Activated CD4-positive, CD25-positive, alpha-beta regulatory T cell (primary cell): ENCODE data around the gene UNKL.

Experiments
- DNase-seq, 4 experiments: peaks; one replicate each; lab custom pipeline; 2025; lab: John Stamatoyannopoulos, UW

The UNKL gene

GRCh38 chr16:1325673-1326371 lies 88.7 kb downstream of the UNKL start:
- no peak for DNase-seq

GRCh38 chr16:1325261-1325660 lies 89.2 kb downstream of the UNKL start:
- no peak for DNase-seq

GRCh38 chr16:1324286-1324826 lies 90.1 kb downstream of the UNKL start:
- DNase-seq: no peak

DNA sequence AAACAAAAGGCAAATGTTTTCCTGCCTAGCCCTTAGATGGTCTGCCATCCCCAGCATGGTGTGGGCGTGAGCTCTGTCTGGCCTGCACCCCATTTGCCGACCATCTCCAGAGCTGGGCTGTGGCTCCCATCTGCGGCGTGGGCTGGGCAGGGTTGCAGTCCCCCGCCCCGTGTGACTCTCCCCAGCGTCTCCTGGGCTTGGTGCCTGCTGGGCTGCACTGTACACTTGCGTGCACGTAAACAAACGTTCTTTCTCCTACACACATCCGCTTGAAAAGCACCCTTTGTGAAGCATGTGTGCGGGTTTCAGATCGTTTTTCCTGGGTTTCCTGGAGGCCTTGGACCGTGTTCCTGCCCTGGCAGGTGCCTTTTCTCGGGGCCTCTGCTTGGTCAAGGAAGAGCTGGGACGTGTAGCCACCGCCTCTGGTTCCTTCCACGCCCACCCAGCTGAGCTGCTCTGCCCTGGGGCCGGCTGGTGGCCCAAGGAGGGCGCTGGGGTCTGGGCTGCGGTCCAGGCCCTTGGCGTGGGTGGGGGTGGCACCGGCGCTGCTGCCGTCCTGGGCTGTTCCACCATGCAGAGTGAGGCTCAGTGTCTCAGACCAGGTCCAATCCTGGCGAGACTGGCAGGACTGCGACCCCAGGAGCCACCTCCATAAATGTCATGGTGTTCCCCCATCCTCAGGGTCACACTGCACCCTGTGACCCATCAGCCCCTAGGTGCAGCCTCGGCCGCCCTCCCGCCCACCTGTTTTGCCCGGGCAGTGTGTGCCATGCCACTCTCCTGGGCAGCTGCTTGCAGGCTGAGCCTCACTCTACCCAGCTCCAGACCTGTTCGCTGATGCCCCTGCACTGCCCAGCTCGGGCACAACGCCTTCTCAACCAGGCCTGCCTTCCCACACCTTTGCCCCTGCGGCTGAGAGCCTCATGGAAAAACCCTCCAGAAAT lies 90.9 kb downstream of the UNKL start:
- no peak for DNase-seq

DNA sequence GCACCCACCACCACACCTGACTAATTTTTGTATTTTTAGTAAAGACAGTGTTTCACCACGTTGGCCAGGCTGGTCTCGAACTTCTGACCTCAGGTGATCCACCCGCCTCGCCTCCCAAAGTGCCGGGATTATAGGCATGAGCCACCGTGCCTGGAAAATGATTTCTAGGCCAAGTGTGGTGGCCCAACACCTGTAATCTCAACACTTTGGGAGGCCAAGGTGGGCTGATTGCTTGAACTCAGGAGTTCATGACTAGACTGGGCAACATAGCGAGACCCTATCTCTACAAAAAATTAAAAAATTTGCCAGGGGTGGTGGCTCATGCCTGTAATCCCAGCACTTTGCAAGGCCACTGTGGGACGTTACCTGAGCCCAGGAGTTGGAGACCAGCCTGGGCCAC lies 92.1 kb downstream of the UNKL start:
- DNase-seq: no peak

- no peak for DNase-seq
These were observed 93.8 kb downstream of the UNKL start for GRCh38 chr16:1320658-1321240.

- DNase-seq: no peak
These were observed 94.4 kb downstream of the UNKL start for GRCh38 chr16:1320097-1320496.

- DNase-seq: no peak
These were observed 95.5 kb downstream of the UNKL start for GRCh38 chr16:1319041-1319440.

DNA sequence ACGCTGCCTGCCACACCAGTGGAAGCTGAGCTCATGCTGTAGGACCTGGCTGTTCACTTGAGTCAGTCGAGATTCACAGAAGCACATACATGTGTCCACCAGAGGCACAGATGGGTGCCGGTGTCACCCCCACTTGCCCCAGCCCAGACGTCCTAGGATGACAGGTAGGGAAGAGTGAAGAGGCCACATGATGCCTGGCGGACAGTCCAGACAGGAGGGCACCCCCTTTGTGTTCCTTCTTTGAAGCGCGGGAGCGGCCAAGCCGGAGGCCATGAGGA lies 96.3 kb downstream of the UNKL start:
- DNase-seq: no peak

DNA sequence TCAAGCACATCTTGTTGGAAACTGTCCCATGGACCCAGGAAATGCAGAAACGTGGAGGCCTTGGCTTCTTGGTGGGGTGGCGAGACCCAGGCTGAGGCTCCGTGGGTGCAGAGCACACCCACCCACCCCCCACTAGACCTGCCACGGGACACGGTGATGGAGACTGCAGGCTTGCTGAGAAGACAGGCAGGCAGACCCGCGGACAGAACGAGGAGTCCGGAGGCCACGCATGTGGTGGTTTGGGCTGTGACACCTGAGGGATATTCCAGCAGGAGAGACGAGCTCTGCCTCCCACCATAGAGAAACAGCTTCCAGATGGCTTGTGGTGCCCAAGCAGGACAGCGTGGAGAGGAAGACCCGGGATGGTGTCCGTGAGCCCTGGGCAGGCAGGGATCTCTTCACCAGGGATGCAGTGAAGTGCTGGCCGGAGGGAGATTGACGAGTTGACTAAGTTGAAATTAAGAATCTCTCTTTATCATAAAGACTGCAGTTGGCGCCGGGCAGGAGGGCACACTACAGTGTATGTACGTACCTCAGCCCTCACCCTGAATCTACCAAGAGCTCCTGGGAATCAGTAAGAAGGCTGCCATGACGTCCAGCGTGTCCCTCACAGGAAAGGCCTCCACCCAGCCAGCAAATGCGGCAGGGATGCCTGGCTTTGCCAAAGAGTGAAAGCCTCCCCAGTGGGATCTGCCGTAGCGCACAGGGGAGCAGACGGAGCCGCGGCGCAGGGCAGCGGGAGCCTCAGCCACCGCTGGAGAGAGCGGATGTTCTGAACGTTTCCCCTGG lies 96.8 kb downstream of the UNKL start:
- no peak for DNase-seq

DNA sequence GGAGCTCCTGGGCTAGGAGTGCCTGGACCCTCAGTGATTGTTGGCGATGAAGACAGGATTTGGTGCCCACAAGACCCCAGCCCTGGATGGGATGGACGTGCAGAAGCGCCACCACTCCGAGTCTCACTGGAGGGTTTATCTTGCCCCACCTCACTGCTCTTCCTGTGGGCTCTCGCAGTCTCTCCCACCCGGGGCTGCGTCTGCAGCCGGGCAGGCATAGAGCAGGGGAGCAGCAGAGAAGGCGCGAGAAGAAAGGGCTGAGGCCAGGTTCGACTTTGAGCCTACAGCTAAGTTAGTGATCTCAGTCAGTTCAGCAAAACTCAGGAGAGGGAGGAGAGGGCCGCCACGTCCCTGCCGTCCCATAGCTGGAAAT lies 98.5 kb downstream of the UNKL start:
- no peak for DNase-seq

DNA sequence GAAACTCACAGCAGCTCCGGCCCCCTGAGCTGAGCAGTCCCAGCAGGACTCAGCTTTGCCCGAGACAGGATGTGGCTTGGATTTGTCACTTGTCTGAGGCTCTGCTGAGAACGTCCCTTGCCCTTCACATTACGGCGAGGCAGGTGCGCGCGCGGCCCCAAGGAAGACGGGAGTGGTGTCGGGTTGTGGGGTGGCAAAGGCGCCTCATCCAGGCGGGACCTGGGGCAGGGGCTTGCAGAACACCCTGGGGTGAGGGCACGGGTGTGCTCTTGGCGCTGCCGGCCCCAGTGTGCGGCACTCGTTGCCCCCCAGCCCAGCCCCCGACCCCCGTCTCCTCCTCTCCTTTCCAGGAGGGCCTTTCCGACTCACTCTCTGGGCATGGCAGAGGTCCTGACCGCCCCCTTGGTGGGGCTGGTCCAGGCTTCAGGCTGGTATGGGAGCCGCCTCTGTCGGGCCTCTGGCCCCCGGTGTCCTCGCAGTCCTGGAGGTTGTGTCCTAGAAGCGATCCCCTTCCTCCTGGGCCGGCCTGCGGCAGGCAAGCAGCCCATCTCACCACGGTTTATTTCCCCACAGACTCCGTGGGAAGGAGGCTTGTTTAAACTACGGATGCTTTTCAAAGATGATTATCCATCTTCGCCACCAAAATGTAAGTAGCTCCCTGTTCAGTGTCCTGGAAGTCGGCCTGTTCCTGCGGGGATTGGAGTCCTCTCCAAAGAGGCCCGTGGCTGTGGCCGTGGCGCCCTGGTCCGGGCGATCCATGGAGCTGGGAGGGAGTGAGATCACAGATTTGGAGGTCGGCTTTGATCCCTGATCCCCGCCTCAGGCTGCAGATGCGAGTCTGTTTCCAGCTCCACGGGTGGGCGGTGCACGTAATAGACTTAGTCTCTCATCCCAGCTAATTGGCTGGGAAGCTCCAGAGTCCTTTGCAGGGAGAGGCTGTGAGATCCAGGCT lies 99.1 kb downstream of the UNKL start:
- no peak for DNase-seq

GRCh38 chr16:1314399-1315068 lies 100.0 kb downstream of the UNKL start:
- no peak for DNase-seq

- DNase-seq: no peak
These were observed 100.7 kb downstream of the UNKL start for GRCh38 chr16:1313721-1314369.
